Neural cell (in vitro differentiated cells): ENCODE data around the gene TTC9. TPM values are rescaled to one million over a fixed set of nuclear protein-coding genes. Genes with fewer than 3 reads are reported as not detected.

Experiments used
- H2AFZ ChIP-seq: fragments of 200-600, 300-800 bp; sonication (generic), shearing (Covaris generic); 2 replicates; pipeline ENCODE4 v1.6.0; 2014; ENCODE audit warnings: low read depth, mild to moderate bottlenecking, antibody characterized with exemption, low read length, moderate library complexity
- H3F3A ChIP-seq: fragments of 200-600 bp; shearing (Covaris generic); 2 replicates; pipeline ENCODE4 v1.6.1; 2016; ENCODE audit warnings: mild to moderate bottlenecking, moderate library complexity, mixed read lengths, antibody characterized with exemption, low read length; ENCODE audit not compliant: insufficient read depth, poor library complexity, severe bottlenecking
- H3K27ac ChIP-seq: fragments of 200-600, 300-800 bp; sonication (generic), shearing (Covaris generic); 2 replicates; pipeline ENCODE4 v1.5.1; 2014; ENCODE audit warnings: mild to moderate bottlenecking, low read length, moderate library complexity
- H3K27me3 ChIP-seq: fragments of 300-800, 200-600 bp; sonication (generic), shearing (Covaris generic); 2 replicates; pipeline ENCODE4 v1.6.0; 2014; ENCODE audit warnings: mild to moderate bottlenecking, low read depth, low read length, moderate library complexity; ENCODE audit not compliant: insufficient read depth
- H3K36me3 ChIP-seq: fragments of 300-800, 200-600 bp; sonication (generic), shearing (Covaris generic); 2 replicates; pipeline ENCODE4 v1.5.1; 2014; ENCODE audit warnings: mild to moderate bottlenecking, antibody characterized with exemption, low read length, moderate library complexity; ENCODE audit not compliant: insufficient read depth
- H3K4me2 ChIP-seq: fragments of 300-800, 200-600 bp; sonication (generic), shearing (Covaris generic); 2 replicates; pipeline ENCODE4 v1.6.0; 2014; ENCODE audit warnings: mild to moderate bottlenecking, low read length
- H3K4me3 ChIP-seq: fragments of 300-800, 200-600 bp; sonication (generic), shearing (Covaris generic); 2 replicates; pipeline ENCODE4 v1.5.1; 2014; ENCODE audit warnings: mild to moderate bottlenecking, low read length, moderate library complexity
- H3K79me2 ChIP-seq: fragments of 200-600 bp; shearing (Covaris generic); replicated peaks from 2 replicates; pipeline ENCODE4 v1.6.0; 2014; ENCODE audit warnings: mild to moderate bottlenecking, low read length, moderate library complexity; ENCODE audit not compliant: insufficient read depth
- H3K9ac ChIP-seq: fragments of 300-800, 200-600 bp; sonication (generic), shearing (Covaris generic); 2 replicates; pipeline ENCODE4 v1.6.1; 2016; ENCODE audit warnings: mild to moderate bottlenecking, low read length, mixed read lengths
- H3K9me2 ChIP-seq: fragments of 200-600 bp; shearing (Covaris generic); 2 replicates; pipeline ENCODE4 v1.6.1; 2016; ENCODE audit warnings: mild to moderate bottlenecking, low read length, mixed read lengths; ENCODE audit not compliant: insufficient read depth
- H3K9me3 ChIP-seq: fragments of 200-600, 300-800 bp; sonication (generic), shearing (Covaris generic); 2 replicates; pipeline ENCODE4 v1.6.1; 2016; ENCODE audit warnings: mild to moderate bottlenecking, mixed run types, low read length, moderate library complexity, mixed read lengths
- H4K20me1 ChIP-seq: fragments of 200-600 bp; shearing (Covaris generic); 2 replicates; pipeline ENCODE4 v1.6.1; 2016; ENCODE audit warnings: mild to moderate bottlenecking, mixed run types; ENCODE audit not compliant: insufficient read depth
- CTCF ChIP-seq: fragments of 450-650 bp; IDR thresholded peaks from 2 replicates; pipeline ENCODE4 v1.5.1; 2014; ENCODE audit warnings: antibody characterized with exemption, mild to moderate bottlenecking, moderate library complexity; ENCODE audit not compliant: poor library complexity, severe bottlenecking
- EP300 ChIP-seq: fragments of 450-650 bp; conservative IDR thresholded peaks from 2 replicates; pipeline ENCODE4 v1.6.1; 2014; ENCODE audit warnings: antibody characterized with exemption, mild to moderate bottlenecking, moderate library complexity; ENCODE audit not compliant: poor library complexity, severe bottlenecking
- EZH2 ChIP-seq: fragments of 200-600, 300-800 bp; shearing (Covaris generic), sonication (generic); IDR thresholded peaks from 2 replicates; pipeline ENCODE4 v1.6.1; 2014; ENCODE audit warnings: antibody characterized with exemption, low read length, borderline replicate concordance, mild to moderate bottlenecking; ENCODE audit not compliant: insufficient read depth, poor library complexity, severe bottlenecking
- MXI1 ChIP-seq: fragments of 450-650 bp; conservative IDR thresholded peaks from 2 replicates; pipeline ENCODE4 v1.6.1; 2014; ENCODE audit warnings: antibody characterized with exemption, mild to moderate bottlenecking; ENCODE audit not compliant: poor library complexity, severe bottlenecking
- POLR2AphosphoS5 ChIP-seq: IDR thresholded peaks from 2 replicates; pipeline ENCODE4 v1.6.1; 2012
- RAD21 ChIP-seq: fragments of 450-650 bp; conservative IDR thresholded peaks from 2 replicates; pipeline ENCODE4 v1.6.1; 2014; ENCODE audit warnings: antibody characterized with exemption, mild to moderate bottlenecking, moderate library complexity
- SMC3 ChIP-seq: fragments of 450-650 bp; conservative IDR thresholded peaks from 2 replicates; pipeline ENCODE4 v1.6.1; 2014; ENCODE audit warnings: antibody characterized with exemption, mild to moderate bottlenecking, moderate library complexity; ENCODE audit not compliant: poor library complexity
- TAF1 ChIP-seq: IDR thresholded peaks from 2 replicates; pipeline ENCODE4 v1.6.1; 2012; ENCODE audit warnings: low read depth
- polyA plus RNA-seq: library from polyadenylated mRNA; depleted of rRNA; stranded (reverse); fragments of >200 nt; gene quantifications from 2 replicates; pipeline ENCODE4 v1.2.3, GENCODE V29; 2014
- TF ChIP-seq, protein P1 (sequence below): IDR thresholded peaks from 2 replicates; pipeline ENCODE4 v1.6.1; 2012; ENCODE audit warnings: borderline replicate concordance

Gene TTC9
- polyA plus RNA-seq, 1 donor from 2014 or later, result 11.1 TPM

- Histone ChIP-seq H4K20me1 (no peaks in the 10 kb centered on the region), H3K9ac (no peak overlapping the region), H2AFZ (no peak overlapping the region), H3F3A (no peaks in the 10 kb centered on the region), H3K4me3 (no peak overlapping the region), H3K9me2 (no peaks in the 10 kb centered on the region), H3K36me3 (no peaks in the 10 kb centered on the region), H3K27me3 (no peaks in the 10 kb centered on the region), H3K79me2 (no peaks in the 10 kb centered on the region), H3K9me3 (no peaks in the 10 kb centered on the region), H3K27ac (no peak overlapping the region), H3K4me2 (no peak overlapping the region)
- TF ChIP-seq CTCF (no peak), EP300 (no peak), EZH2 (no peak), MXI1 (no peak), TAF1 (no peak), POLR2AphosphoS5 (no peak), RAD21 (no peak), SMC3 (no peak)
- TF ChIP-seq, protein P1, sequence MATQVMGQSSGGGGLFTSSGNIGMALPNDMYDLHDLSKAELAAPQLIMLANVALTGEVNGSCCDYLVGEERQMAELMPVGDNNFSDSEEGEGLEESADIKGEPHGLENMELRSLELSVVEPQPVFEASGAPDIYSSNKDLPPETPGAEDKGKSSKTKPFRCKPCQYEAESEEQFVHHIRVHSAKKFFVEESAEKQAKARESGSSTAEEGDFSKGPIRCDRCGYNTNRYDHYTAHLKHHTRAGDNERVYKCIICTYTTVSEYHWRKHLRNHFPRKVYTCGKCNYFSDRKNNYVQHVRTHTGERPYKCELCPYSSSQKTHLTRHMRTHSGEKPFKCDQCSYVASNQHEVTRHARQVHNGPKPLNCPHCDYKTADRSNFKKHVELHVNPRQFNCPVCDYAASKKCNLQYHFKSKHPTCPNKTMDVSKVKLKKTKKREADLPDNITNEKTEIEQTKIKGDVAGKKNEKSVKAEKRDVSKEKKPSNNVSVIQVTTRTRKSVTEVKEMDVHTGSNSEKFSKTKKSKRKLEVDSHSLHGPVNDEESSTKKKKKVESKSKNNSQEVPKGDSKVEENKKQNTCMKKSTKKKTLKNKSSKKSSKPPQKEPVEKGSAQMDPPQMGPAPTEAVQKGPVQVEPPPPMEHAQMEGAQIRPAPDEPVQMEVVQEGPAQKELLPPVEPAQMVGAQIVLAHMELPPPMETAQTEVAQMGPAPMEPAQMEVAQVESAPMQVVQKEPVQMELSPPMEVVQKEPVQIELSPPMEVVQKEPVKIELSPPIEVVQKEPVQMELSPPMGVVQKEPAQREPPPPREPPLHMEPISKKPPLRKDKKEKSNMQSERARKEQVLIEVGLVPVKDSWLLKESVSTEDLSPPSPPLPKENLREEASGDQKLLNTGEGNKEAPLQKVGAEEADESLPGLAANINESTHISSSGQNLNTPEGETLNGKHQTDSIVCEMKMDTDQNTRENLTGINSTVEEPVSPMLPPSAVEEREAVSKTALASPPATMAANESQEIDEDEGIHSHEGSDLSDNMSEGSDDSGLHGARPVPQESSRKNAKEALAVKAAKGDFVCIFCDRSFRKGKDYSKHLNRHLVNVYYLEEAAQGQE, result no peak
These were observed 67.2 kb downstream of the TTC9 start for GRCh38 chr14:70708717-70709570.

DNA sequence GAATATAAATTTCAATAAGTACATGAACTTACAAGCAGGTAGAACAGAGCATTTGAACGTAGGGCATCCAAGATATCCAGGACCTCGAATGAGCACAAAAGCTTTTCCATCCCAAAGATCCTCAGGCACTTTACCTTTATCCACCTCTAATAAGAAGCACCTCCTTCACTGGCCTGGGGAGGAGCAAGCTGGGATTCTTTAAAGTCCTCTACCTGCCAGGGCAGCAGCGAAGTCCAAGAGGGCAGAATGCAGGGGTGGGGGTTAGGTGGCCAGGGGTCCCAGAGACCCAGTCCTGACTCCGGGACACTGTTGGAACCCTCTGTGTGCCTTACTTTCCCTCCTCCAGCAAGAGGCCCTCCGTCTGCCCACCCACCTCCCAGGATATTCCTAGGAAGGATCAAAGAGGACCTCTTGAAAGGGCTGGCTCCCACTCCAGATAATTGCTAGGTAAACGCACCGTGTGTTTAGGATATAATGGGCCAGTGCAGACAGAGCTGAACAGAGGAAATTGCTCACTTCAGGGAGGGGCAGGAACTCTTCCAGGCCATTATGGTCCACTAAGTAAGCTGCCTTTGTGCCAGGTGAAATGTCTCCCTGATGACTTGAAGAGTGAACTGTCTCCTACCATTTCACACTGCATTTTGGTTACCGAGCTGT lies 68.1 kb downstream of the TTC9 start:
- Histone ChIP-seq H2AFZ (no peak overlapping the region), H3K27ac (peak overlapping the region; percentile 27)

More for the DNA sequence above, 68.1 kb downstream of the TTC9 start:
- no peaks in the 10 kb centered on the region for H3K36me3 ChIP-seq
- no peaks in the 10 kb centered on the region for H3K27me3 ChIP-seq
- H3K4me2 ChIP-seq, result no peak overlapping the region
- H4K20me1 ChIP-seq, result no peaks in the 10 kb centered on the region
- no peaks in the 10 kb centered on the region for H3K79me2 ChIP-seq
- H3F3A ChIP-seq, result no peaks in the 10 kb centered on the region
- no peak overlapping the region for H3K4me3 ChIP-seq
- no peak overlapping the region for H3K9ac ChIP-seq
- TF ChIP-seq CTCF, result no peak
- no peak for TF ChIP-seq TAF1
- TF ChIP-seq EZH2, result no peak
- peak; percentile 79 for TF ChIP-seq POLR2AphosphoS5
- no peak for TF ChIP-seq RAD21
- TF ChIP-seq SMC3, result no peak
- TF ChIP-seq MXI1, result no peak
- TF ChIP-seq EP300, result no peak
- TF ChIP-seq, protein P1, result peak; percentile 92
- no peaks in the 10 kb centered on the region for H3K9me3 ChIP-seq
- H3K9me2 ChIP-seq, result no peaks in the 10 kb centered on the region
